GM12878 (cell line): ENCODE measurements around the gene SPATA45. TPM values are rescaled to one million over a fixed set of nuclear protein-coding genes. Genes with fewer than 3 reads are reported as not detected.

Experiments used
- ATAC-seq: fragments of 200-7000 bp; cut with Tn5 transposase; 3 replicates; pipeline ENCODE4 v1.9.1; 2020; ENCODE audit warnings: mild to moderate bottlenecking, moderate library complexity
- BruUV-seq: library from RNA; stranded (reverse); fragments of 400-500 nt; replicated peaks from 2 replicates; lab custom pipeline; 2021; lab: Mats Ljungman, UMichigan
- CTCF ChIA-PET: fragments of 300-600 bp; sonication (Branson Sonifier 250); formaldehyde crosslinking; extraction: SDS; loops from one replicate; lab custom pipeline; 2021; ENCODE audit warnings: inconsistent platforms; lab: Yijun Ruan, JAX
- POLR2A ChIA-PET: fragments of 350-600 bp; formaldehyde crosslinking; extraction: SDS; loops from one replicate; lab custom pipeline; 2021; ENCODE audit warnings: inconsistent platforms; lab: Charles Lee
- RAD21 ChIA-PET: fragments of 300-600 bp; sonication (Branson Sonifier 250); formaldehyde crosslinking; loops from one replicate; lab custom pipeline; 2023; ENCODE audit warnings: antibody characterized with exemption; ENCODE audit not compliant: unreplicated experiment; lab: Charles Lee
- SMC1A ChIA-PET: fragments of 300-600 bp; sonication (Branson Sonifier 250); formaldehyde crosslinking; loops from one replicate; lab custom pipeline; 2023; ENCODE audit not compliant: unreplicated experiment, uncharacterized antibody; lab: Charles Lee
- DNase-seq: peaks from one replicate; pipeline ENCODE4 v3.0.0-alpha.2; 2011; ENCODE audit warnings: low read depth, low spot score
- FAIRE-seq: peaks from 3 replicates; lab custom pipeline; 2011; peaks lifted over from hg19 to GRCh38; lab: Jason Lieb, UNC
- H2AFZ ChIP-seq: 2 replicates; pipeline ENCODE4 v1.6.0; 2011; ENCODE audit warnings: low read depth, low read length, control low read depth; ENCODE audit not compliant: control insufficient read depth
- H3K27ac ChIP-seq: 2 replicates; pipeline ENCODE4 v1.5.1; 2011; ENCODE audit warnings: control low read depth; ENCODE audit not compliant: control insufficient read depth, insufficient read depth
- H3K27me3 ChIP-seq, 2 experiments: replicated peaks in 1 of 2; 2 replicates each; pipeline versions ENCODE4 v1.6.0 to v1.6.1; 2011; ENCODE audit warnings: low read length in 1 of 2; ENCODE audit not compliant: control insufficient read depth in 2 of 2, insufficient read depth in 2 of 2
- H3K36me3 ChIP-seq, 2 experiments: 2 replicates each; pipeline ENCODE4 v1.5.1; 2011; ENCODE audit warnings: low read length in 1 of 2; ENCODE audit not compliant: control insufficient read depth in 2 of 2, insufficient read depth in 2 of 2
- H3K4me1 ChIP-seq: 2 replicates; pipeline ENCODE4 v1.6.1; 2011; ENCODE audit warnings: mild to moderate bottlenecking, low read length, moderate library complexity, mixed read lengths; ENCODE audit not compliant: control insufficient read depth, insufficient read depth
- H3K4me2 ChIP-seq: 2 replicates; pipeline ENCODE4 v1.6.0; 2011; ENCODE audit warnings: control low read depth; ENCODE audit not compliant: control insufficient read depth, insufficient read depth
- H3K4me3 ChIP-seq: fragments of 200-600 bp; sonication (generic); 2 replicates; pipeline ENCODE4 v1.5.1; 2016
- H3K79me2 ChIP-seq: 2 replicates; pipeline ENCODE4 v1.6.0; 2011; ENCODE audit warnings: low read length; ENCODE audit not compliant: control insufficient read depth, insufficient read depth
- H3K9ac ChIP-seq: 2 replicates; pipeline ENCODE4 v1.8.0; 2011; ENCODE audit warnings: low read length, control low read depth, mixed read lengths; ENCODE audit not compliant: control insufficient read depth, insufficient read depth
- H3K9me3 ChIP-seq: replicated peaks from 3 replicates; pipeline ENCODE4 v1.5.1; 2011; ENCODE audit warnings: mild to moderate bottlenecking, low read length; ENCODE audit not compliant: control insufficient read depth, insufficient read depth
- H4K20me1 ChIP-seq: 2 replicates; pipeline ENCODE4 v1.6.0; 2011; ENCODE audit not compliant: control insufficient read depth, insufficient read depth
- ASH2L ChIP-seq: fragments of 300-600, 200-600 bp; sonication (generic); IDR thresholded peaks from 2 replicates; pipeline ENCODE4 v1.6.1; 2017; ENCODE audit warnings: low read depth, mild to moderate bottlenecking, borderline replicate concordance
- E2F8 ChIP-seq: fragments of 450-650 bp; IDR thresholded peaks from 2 replicates; pipeline ENCODE4 v1.6.1; 2018; ENCODE audit warnings: mild to moderate bottlenecking, low read depth, moderate library complexity; ENCODE audit not compliant: partially characterized antibody
- KLF5 ChIP-seq: fragments of 450-650 bp; IDR thresholded peaks from 2 replicates; pipeline ENCODE4 v1.6.1; 2014; ENCODE audit warnings: mild to moderate bottlenecking; ENCODE audit not compliant: partially characterized antibody
- SMAD1 ChIP-seq: fragments of 450-650 bp; IDR thresholded peaks from 2 replicates; pipeline ENCODE4 v1.6.1; 2018; ENCODE audit warnings: mild to moderate bottlenecking, low read depth; ENCODE audit not compliant: partially characterized antibody
- WGBS: methylation state at CpG from one replicate; pipeline ENCODE4 v1.1.6; 2016; ENCODE audit warnings: low lambda C conversion rate; ENCODE audit not compliant: insufficient replicate concordance, insufficient coverage; ENCODE audit errors: missing lambda C conversion rate; 5-methylcytosine and 5-hydroxymethylcytosine counted together
- in situ Hi-C: fragments of 300-500 bp; cut with MboI; formaldehyde crosslinking; loops from 9 replicates; pipeline ENCODE4 v1.14.3; 2018; ENCODE audit warnings: mixed read lengths
- intact Hi-C: fragments of 100-400 bp; cut with micrococcal nuclease; formaldehyde crosslinking; loops from one replicate; pipeline ENCODE4 v1.14.2; 2022; ENCODE audit not compliant: unreplicated experiment
- polyA plus RNA-seq, 11 experiments: library from polyadenylated mRNA; depleted of rRNA in 4 of 11; unstranded in 6 of 11; stranded (reverse) in 5 of 11; fragments of >200 nt; fragmentation: Nextera tagmentation in 4 of 11; fragmentation: Illumina TruSeq in 1 of 11; extraction: Ambion mirVana in 4 of 11; extraction: Trizol in 1 of 11; gene quantifications; 1 replicate in 1 of 11; 2 replicates in 10 of 11; pipeline versions ENCODE4 v1.2.1 to v1.2.3, GENCODE V29; 2011 to 2016; ENCODE audit warnings: inconsistent platforms in 2 of 11, missing spikeins in 2 of 11, low read depth in 1 of 11
- total RNA-seq, 4 experiments: library from RNA; depleted of rRNA in 3 of 4; stranded (reverse); fragments of >200 nt in 3 of 4; fragmentation: Illumina TruSeq in 1 of 4; extraction: Trizol in 1 of 4; gene quantifications; 2 replicates each; pipeline versions ENCODE4 v1.2.1 to v1.2.3, GENCODE V29; 2013 to 2021

Gene SPATA45
- total and polyA plus RNA-seq, 10 of the 15 experiments (the other 5 are each of a cell fraction or from before 2014, with no cell fraction given): 0.22 to 0.37 (median 0.31) TPM; not detected in 7

GRCh38 chr1:212791676-212792395 is 55.6 kb downstream of the SPATA45 start, which contains the start of the genes NSL1 and TATDN3 (continued):
- TF ChIP-seq ASH2L (peak; percentile 98; the same call in 1 of the 2 replicates), E2F8 (peak; percentile 71)

GRCh38 chr1:212791261-212791675 is 56.2 kb downstream of the SPATA45 start:
- SMC1A ChIA-PET: interaction anchor here (0.7 to 2.2 kb wide), 19 partner anchors 10 to 336 kb away, joined by 3 to 14 read pairs (median 4); partner anchors contain the start of gene RPS6KC1
- CTCF ChIA-PET: interaction anchor here (0.7 to 1.6 kb wide), 8 partner anchors 9 to 335 kb away, joined by 3 to 9 read pairs (median 3); no protein-coding TSS in a partner anchor
- no peaks in the 10 kb centered on the region; the same call in 2 of the 3 replicates for H3K9me3 ChIP-seq
- H3K4me1 ChIP-seq: peaks cover 8% of the 10 kb centered on the region
- intact Hi-C loops: loop anchor here (2.0 kb wide), 1 partner anchor 204 kb away; no protein-coding TSS in a partner anchor
- H3K9ac ChIP-seq: peak overlapping the region; percentile 99
- RAD21 ChIA-PET: interaction anchor here (0.6 to 1.3 kb wide), 8 partner anchors 13 to 326 kb away, joined by 3 to 4 read pairs (median 3); partner anchors contain the start of gene BATF3
- TSS peak; percentile 93 for BruUV-seq
- no peak for FAIRE-seq
- peaks cover 41% of the 10 kb centered on the region for H3K79me2 ChIP-seq
- H3K36me3 ChIP-seq: peaks cover 0 to 7% of the 10 kb centered on the region in 2 experiments; a peak in 1 of 4 replicates
- DNase-seq: no peak
- peak; percentile 52 for ATAC-seq
- WGBS: 1% methylated on average over 22 of the region's 22 CpGs
- peak overlapping the region; percentile 96 for H2AFZ ChIP-seq
- TF ChIP-seq SMAD1 (no peak), KLF5 (peak; percentile 73)
- H4K20me1 ChIP-seq: no peaks in the 10 kb centered on the region
- in situ Hi-C loops: no loop called here
- no peaks in the 10 kb centered on the region for H3K27me3 ChIP-seq
- peak overlapping the region; percentile 78 for H3K4me2 ChIP-seq
- peak overlapping the region; percentile 78 for H3K4me3 ChIP-seq
- peak overlapping the region; percentile 97 for H3K27ac ChIP-seq
- POLR2A ChIA-PET: interaction anchor here (0.6 to 2.1 kb wide), 11 partner anchors 9 to 481 kb away, joined by 3 to 8 read pairs (median 3); partner anchors contain the start of gene VASH2
